Thoracic aorta (tissue), 2 donors: ENCODE results near the gene FRMD3. TPM values are rescaled to one million over a fixed set of nuclear protein-coding genes. Genes with fewer than 3 reads are reported as not detected.

Source experiments
- ATAC-seq: fragments of 150-250 bp; one replicate; pipeline ENCODE4 v1.8.0; 2017; ENCODE audit warnings: low read depth; ENCODE audit not compliant: insufficient number of reproducible peaks, low FRiP score
- DNase-seq: peaks from one replicate; pipeline ENCODE4 v3.0.0-alpha.2; 2020; ENCODE audit warnings: low spot score
- H3K27ac ChIP-seq, 2 donors: fragments of 200-600 bp; sonication (generic); 1 replicate in 1 of 2; 2 replicates in 1 of 2; pipeline ENCODE4 v1.5.1; 2016; ENCODE audit warnings: mild to moderate bottlenecking in 2 of 2, moderate library complexity in 2 of 2
- H3K27me3 ChIP-seq: fragments of 200-600 bp; sonication (generic); replicated peaks from 2 replicates; pipeline ENCODE4 v1.6.0; 2016; ENCODE audit warnings: mild to moderate bottlenecking; ENCODE audit not compliant: insufficient read depth
- H3K36me3 ChIP-seq: fragments of 200-600 bp; sonication (generic); one replicate; pipeline ENCODE4 v1.5.1; 2016
- H3K4me1 ChIP-seq, 2 donors: fragments of 200-600 bp; sonication (generic); 1 replicate in 1 of 2; 2 replicates in 1 of 2; pipeline versions ENCODE4 v1.5.1 to v1.6.0; 2016; ENCODE audit warnings: low read depth in 2 of 2, mild to moderate bottlenecking in 1 of 2; ENCODE audit not compliant: control insufficient read depth in 1 of 2
- H3K4me3 ChIP-seq: fragments of 200-600 bp; sonication (generic); 2 replicates; pipeline ENCODE4 v1.5.1; 2016; ENCODE audit warnings: mild to moderate bottlenecking
- H3K9me3 ChIP-seq: fragments of 200-600 bp; sonication (generic); 2 replicates; pipeline ENCODE4 v1.5.1; 2016
- total RNA-seq, 2 donors: library from RNA; depleted of rRNA; stranded (reverse); fragments of >200 nt; gene quantifications; one replicate each; pipeline versions ENCODE4 v1.1.0 to v1.2.3, GENCODE V29; 2016
- TF ChIP-seq, protein P1 (sequence below): fragments of 200-600 bp; sonication (generic); IDR thresholded peaks from one replicate; pipeline ENCODE4 v1.5.1; 2019; ENCODE audit warnings: antibody characterized with exemption

Gene FRMD3
- total RNA-seq, 2 donors from 2014 or later = 5.2 to 6.2 TPM

DNA sequence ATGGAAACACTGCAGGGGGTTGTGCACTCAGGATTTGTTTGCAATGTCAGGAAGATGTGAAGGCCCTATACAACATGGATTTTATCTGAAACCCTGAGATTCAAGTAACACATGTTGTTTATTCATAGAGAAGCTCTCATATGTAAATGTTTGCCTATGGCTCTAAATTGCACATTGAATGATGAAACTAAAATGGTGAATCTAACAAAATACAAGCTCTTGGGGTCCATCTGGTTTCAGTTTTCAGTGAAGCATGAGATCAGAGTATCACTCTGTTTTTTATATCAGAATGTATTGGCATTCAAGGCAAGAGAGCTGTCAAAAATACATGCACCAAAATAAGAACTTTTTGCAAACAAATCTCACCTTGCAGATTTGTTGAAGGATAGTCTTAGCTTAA lies 19.6 kb upstream of the FRMD3 start:
- Histone ChIP-seq H3K9me3 (no peaks in the 10 kb centered on the region), H3K27me3 (no peaks in the 10 kb centered on the region), H3K4me1 (no peaks in the 10 kb centered on the region), H3K4me3 (no peak overlapping the region), H3K36me3 (no peaks in the 10 kb centered on the region), H3K27ac (no peak overlapping the region)
- ATAC-seq = no peak
- no peak for DNase-seq
- TF ChIP-seq, protein P1, sequence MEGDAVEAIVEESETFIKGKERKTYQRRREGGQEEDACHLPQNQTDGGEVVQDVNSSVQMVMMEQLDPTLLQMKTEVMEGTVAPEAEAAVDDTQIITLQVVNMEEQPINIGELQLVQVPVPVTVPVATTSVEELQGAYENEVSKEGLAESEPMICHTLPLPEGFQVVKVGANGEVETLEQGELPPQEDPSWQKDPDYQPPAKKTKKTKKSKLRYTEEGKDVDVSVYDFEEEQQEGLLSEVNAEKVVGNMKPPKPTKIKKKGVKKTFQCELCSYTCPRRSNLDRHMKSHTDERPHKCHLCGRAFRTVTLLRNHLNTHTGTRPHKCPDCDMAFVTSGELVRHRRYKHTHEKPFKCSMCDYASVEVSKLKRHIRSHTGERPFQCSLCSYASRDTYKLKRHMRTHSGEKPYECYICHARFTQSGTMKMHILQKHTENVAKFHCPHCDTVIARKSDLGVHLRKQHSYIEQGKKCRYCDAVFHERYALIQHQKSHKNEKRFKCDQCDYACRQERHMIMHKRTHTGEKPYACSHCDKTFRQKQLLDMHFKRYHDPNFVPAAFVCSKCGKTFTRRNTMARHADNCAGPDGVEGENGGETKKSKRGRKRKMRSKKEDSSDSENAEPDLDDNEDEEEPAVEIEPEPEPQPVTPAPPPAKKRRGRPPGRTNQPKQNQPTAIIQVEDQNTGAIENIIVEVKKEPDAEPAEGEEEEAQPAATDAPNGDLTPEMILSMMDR = no peak

DNA sequence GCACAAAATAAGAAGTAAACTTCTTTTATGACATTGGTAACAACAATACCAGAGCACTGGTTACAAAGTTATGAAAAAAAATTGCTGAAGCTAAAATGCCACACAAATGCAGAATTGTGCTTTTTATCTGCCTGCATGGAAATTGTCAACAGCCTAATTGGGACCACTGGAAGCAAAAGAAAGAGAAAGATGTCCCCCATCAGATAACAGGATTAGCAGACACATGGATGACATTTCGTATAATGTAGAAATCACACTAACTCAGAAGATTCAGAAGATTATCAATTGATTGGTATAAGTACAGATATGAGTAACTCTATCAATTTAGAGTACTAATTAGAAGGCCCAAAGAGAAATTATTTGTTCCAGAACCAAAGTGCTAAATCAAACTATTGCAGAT lies 19.1 kb upstream of the FRMD3 start:
- TF ChIP-seq, protein P1 = no peak
- H3K36me3 ChIP-seq = no peaks in the 10 kb centered on the region
- DNase-seq (no peak), ATAC-seq (no peak)
- no peak overlapping the region for H3K27ac ChIP-seq
- H3K4me3 ChIP-seq = no peak overlapping the region
- no peaks in the 10 kb centered on the region for H3K27me3 ChIP-seq
- no peaks in the 10 kb centered on the region for H3K9me3 ChIP-seq
- H3K4me1 ChIP-seq = no peaks in the 10 kb centered on the region

DNA sequence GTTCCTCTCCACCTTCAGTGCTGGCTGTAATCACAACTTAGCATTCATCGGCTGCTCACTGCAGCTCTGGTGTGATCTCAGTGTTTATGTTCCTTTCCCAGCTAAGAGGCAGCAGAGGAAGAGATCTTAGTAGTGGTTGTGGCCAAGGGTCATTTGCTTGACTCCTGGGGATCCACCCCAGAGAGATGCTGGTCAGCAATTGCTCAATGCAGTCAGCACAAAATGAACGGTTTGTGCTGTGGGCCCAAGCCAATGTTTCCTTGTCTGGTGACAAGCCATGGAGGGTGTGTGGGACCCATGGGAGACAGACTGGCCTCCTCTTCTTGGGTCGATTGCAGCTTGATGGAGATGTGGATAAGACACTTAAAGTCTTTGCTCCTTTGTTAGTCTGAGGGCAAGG lies 16.1 kb upstream of the FRMD3 start:
- DNase-seq (no peak), ATAC-seq (no peak)
- Histone ChIP-seq H3K9me3 (no peaks in the 10 kb centered on the region), H3K36me3 (no peaks in the 10 kb centered on the region), H3K27me3 (no peaks in the 10 kb centered on the region), H3K4me1 (no peaks in the 10 kb centered on the region), H3K4me3 (no peak overlapping the region), H3K27ac (no peak overlapping the region)
- TF ChIP-seq, protein P1 = no peak

DNA sequence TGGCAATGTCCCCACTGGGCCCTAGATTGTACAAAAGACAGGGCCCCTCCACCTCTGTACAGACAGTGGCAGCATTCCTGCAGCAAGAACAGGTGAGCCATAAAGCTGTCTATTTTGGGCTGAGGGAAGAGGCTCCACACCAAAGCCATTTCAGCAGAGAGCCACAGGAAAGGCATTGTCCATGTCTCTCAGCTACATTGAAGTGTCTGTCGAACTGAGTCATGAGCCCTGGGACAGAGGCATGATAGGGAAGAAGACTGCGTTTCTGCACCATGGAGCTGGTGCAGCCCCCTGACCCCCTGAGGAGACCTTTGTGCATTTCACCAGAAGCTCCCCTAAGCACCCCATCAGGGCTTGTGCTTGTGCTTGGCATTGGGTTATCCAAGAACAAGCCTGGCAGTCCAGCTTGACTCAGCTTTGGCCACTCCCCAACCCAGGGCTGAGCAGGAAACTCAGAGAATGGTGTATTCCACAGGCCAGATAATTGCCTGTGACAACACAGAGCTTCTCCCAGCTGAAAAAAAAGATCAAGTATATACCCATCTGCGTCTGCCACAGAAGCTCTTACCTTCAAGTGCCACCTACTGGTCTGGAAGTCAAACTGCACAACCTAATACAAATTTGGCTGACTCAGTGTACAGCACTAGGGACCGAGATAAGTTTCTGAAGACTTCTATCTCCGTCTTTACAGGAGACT lies 5.9 kb upstream of the FRMD3 start:
- no peak for DNase-seq
- no peaks in the 10 kb centered on the region for H3K36me3 ChIP-seq
- H3K27me3 ChIP-seq = no peaks in the 10 kb centered on the region
- TF ChIP-seq, protein P1 = peak; percentile 72
- H3K27ac ChIP-seq = no peak overlapping the region
- H3K4me3 ChIP-seq = no peak overlapping the region
- peaks cover 0 to 3% of the 10 kb centered on the region in 2 donors for H3K4me1 ChIP-seq
- H3K9me3 ChIP-seq = no peaks in the 10 kb centered on the region
- peak; percentile 12 for ATAC-seq

DNA sequence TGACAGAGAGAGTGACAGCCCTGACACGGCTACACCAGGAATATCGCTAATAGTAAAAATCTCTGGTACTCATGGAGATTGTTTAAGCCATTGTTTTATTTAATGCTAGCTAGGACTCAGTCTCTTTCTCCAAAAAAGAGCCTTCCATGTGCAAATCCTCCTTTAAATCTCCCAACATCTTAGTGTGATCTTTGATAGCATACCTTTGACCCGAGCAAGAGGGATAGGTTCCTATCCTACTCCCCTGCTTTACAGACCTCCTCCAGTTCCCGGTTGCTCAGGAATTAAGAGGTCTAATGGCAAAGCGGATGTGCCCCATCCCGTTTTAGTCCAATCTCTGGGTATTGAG lies 663 bp upstream of the FRMD3 start:
- Histone ChIP-seq H3K36me3 (no peaks in the 10 kb centered on the region), H3K27ac (peak overlapping the region in 1 of 2 donors; percentile 19), H3K4me3 (peak overlapping the region; percentile 81), H3K4me1 (peaks cover 0 to 19% of the 10 kb centered on the region in 2 donors), H3K9me3 (no peaks in the 10 kb centered on the region), H3K27me3 (no peaks in the 10 kb centered on the region)
- ATAC-seq (no peak), DNase-seq (no peak)
- TF ChIP-seq, protein P1 = peak; percentile 25
